IPS-18c (cell line): ENCODE data around the gene ZFHX3.

Experiments
- H3K4me3 ChIP-seq: 2 replicates; pipeline ENCODE4 v1.7.0; 2013; ENCODE audit warnings: low read depth, mild to moderate bottlenecking, low read length, moderate library complexity; ENCODE audit not compliant: insufficient read depth
- H3K9me3 ChIP-seq: one replicate; pipeline ENCODE4 v1.6.1; 2013; ENCODE audit warnings: mild to moderate bottlenecking, low read length, moderate library complexity; ENCODE audit not compliant: control insufficient read depth, insufficient read depth

ZFHX3 gene

DNA sequence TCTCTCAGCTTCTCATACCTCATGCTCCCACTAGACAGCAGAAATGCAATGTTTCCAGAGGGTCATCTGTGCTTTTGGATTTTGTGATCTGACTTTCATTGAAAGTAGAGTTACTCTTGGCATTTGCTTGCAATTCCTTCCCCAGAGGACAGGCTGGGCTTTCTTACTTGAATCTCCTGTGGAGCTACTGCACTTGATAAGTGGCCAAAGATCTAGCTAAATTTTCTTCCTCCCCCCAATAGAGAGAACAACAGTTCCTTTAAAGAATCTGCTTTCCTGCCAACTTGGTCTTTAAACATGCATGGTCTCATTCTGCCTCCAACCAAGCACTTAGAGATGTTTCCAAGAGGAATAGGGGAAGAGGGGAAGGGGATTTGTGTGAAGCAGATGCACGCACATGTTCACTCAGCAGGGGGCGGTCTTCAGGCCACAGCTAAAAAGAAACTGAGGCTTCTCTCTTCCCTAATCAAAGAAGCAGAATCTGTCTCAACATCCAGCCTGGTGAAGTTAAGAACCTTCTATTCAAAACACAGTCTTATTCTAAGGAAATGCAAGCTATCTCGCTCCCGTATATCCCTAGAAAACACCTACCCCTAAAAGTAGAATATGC is 229.6 kb downstream of the ZFHX3 start:
- Histone ChIP-seq H3K4me3 (no peak overlapping the region), H3K9me3 (no peaks in the 10 kb centered on the region)

DNA sequence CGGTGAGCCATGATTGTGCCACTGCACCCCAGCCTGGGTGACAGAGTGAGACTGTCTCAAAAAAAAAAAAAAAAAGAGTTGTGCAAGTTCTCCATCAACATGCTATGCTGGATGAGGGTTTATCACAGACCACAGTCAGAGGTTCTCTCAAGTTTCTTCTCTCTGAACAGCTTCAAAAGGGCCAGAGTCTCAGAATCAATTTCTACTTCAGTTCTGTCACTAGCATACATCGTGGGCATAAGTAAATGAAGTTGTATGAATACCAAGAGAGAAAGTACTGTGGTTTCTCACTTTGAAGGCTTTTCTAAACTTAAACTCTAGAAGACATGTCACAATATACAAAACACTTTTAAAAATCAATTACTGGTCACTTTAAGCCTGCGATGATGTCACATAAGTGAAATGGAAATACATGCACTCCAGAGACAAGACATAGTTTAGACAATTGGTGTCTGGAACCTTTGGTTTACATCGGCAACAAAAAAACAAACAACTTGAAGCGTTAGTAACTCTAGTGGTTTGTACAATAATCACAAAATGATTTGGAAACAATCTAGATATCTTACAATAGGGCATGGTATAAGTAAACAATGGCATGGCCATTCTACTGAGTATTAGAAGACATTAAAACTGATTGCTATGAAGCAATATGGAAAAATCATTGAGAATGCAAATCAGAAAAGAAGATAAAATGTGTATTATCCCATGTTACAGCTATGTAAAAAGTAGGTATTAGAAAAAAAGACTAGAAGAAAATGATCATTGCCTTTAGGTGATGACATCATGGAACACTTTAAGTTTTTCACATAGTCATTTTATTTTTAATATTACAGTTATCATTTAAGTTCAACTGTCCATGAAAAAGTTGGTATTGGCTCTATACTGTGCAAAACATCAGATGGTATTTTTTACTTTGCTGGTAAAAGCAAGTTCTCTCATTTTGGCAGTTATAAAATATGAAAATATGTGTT is 232.3 kb downstream of the ZFHX3 start:
- peaks cover 2% of the 10 kb centered on the region for H3K9me3 ChIP-seq

DNA sequence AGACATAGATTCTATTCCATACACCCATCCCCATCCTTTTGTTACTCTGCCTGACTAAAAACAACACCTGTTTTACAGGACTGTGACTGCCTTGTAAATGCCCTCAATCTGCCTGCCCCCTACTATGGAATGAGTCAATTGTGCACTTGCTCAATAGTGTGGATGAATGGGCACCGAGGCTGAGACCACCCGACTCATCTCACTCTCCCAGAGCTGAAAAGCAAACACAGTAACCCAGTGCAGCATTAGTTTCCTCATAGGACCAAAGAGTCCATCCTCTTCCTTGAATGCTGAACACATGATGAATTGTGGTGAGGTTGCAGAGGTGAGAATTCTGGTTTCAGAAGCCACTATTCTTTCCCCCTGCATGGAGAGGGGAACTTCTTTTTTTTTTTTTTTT is 233.7 kb downstream of the ZFHX3 start:
- H3K4me3 ChIP-seq, result no peak overlapping the region
- H3K9me3 ChIP-seq, result peaks cover 2% of the 10 kb centered on the region

More for the DNA sequence above, 232.3 kb downstream of the ZFHX3 start:
- H3K4me3 ChIP-seq, result no peak overlapping the region

DNA sequence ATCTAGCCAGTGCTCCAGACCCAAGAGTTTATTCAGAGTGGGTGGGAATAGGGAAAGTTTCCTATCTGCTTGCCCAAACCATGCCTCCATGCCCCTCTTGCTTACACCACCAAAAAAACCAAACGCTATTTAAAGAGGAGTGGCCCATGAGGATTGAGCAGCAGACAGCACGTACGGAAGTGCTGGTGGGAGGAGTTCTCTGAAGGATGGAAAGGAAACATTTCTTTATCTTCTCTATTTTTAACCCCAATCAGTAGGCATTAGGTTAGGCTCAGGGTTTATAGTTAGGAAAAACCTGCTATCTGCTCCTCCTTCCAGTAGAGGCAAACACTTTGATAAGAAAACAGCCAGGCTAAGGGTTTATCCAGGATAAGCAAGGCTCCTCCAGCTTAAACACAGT is 235.3 kb downstream of the ZFHX3 start:
- H3K9me3 ChIP-seq, result peaks cover 2% of the 10 kb centered on the region
- no peak overlapping the region for H3K4me3 ChIP-seq

DNA sequence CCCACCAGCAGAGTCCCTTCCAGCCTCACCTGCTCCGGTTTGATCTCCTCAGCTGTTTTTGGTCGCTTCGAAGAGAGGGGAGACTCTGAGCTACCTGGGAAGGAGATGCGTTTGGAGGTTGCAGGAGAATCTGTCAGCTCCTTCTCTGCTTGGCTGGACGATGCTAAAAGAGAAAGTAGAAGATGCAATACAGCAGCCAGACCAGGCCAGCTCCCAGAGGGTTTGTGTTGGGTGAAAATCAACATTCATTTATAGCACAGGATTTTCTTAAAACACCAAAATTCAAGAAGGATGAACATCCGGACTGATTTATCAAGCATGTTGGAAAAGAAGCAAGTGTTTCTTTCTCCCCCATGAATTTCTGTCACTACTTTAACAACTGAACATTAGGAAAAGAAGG is 236.1 kb downstream of the ZFHX3 start:
- H3K4me3 ChIP-seq, result no peak overlapping the region

DNA sequence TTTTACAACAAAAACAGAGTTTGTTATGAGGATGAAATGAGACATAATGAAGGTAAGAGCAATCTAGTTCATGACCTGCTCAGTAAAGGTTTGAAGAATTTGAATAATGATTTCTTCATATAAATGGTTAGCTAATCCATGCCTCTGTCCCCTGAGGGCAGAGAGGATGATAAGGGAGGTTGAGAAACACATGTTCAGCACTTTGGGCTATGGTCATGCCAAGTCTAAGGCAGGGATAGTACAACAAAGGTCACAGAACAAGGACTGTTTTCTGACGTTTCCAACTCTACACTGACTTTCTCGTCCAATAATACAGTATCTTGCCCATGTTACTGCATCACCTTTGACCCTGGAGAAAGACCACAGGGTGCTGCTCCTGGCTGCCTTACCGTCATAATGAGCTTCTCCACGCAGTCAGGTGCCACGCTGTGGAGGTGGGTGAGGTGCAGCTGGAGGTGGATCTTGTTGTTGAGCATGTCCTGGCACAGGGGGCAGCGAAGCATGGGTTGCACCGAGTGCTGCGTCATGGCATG is 236.7 kb downstream of the ZFHX3 start:
- H3K9me3 ChIP-seq, result peaks cover 2% of the 10 kb centered on the region
- H3K4me3 ChIP-seq, result no peak overlapping the region

More for the DNA sequence above, 236.1 kb downstream of the ZFHX3 start:
- peaks cover 2% of the 10 kb centered on the region for H3K9me3 ChIP-seq

DNA sequence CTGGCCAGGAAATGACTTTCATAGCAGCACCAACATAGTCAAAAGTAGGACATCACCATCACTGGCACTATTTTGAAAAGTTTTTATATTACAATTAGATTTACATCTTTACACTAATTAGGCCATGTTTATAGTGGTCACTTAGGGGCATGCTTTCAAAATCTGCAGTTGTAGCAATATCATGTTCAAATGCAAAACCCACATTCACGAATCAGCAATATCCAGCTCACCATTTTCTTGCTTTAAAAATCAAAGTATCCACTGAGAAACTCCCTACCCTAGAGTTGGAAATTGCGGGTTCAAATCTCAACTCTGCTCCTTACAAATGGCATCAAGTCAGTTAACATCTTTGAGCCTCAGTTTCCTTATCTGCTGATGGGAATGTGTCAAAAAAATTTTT is 237.4 kb downstream of the ZFHX3 start:
- peaks cover 2% of the 10 kb centered on the region for H3K9me3 ChIP-seq
- H3K4me3 ChIP-seq, result no peak overlapping the region

DNA sequence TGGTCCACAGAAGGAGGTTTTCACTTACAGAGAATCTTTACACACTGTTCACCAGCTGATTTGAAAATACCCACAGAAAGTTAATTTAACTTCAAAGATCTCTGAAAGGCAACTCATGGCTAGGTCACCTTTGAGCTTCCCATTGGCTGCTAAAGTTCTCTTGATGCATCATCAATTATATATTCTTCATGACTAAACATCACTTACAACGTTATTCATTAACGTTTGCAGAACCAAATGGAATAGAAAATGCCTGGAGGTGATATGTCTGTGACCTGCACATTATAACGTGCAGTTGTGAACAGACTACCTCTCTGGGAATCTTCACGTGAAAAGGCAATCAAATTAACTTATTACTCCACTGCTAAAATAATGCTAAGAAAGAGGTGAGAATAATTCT is 238.5 kb downstream of the ZFHX3 start:
- H3K9me3 ChIP-seq, result peaks cover 2% of the 10 kb centered on the region
- H3K4me3 ChIP-seq, result no peak overlapping the region

DNA sequence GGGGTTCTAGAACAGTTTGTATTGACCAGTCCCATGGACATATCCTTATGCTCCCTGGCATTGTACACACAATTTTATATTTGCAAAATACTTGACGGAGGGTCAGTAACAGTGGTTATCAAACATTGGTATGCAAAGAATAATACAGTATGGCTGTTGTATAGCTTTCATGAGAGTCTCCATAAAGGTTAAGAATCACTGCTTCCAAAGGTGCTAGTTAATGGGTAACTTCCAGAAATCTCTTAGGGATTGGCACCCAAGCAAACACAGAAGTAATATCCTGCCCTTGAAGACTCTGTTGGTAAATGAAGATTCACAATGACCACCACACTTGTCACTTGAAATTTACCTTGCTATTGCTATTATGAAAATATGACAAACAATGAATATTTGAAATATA is 239.2 kb downstream of the ZFHX3 start:
- Histone ChIP-seq H3K4me3 (no peak overlapping the region), H3K9me3 (peaks cover 2% of the 10 kb centered on the region)

DNA sequence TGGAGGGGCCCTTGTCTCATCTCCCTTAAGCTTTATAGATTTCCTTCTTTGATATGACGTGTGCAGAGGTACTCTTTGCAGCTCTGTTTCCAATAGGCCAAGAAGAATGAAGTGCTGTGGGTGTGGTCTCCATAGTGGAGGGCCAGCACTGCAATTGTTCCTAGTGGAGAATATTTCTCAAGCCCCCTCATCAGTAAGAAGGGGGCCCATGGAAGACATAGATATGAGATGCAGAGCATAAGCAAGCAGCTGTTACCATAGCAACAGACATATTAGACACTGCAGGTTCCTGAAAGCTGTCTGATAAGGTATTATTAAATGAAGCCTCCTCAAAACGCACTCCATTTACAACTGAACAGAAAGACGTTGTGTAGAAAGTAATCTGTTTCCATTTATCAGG is 240.7 kb downstream of the ZFHX3 start:
- no peaks in the 10 kb centered on the region for H3K9me3 ChIP-seq
- no peak overlapping the region for H3K4me3 ChIP-seq

DNA sequence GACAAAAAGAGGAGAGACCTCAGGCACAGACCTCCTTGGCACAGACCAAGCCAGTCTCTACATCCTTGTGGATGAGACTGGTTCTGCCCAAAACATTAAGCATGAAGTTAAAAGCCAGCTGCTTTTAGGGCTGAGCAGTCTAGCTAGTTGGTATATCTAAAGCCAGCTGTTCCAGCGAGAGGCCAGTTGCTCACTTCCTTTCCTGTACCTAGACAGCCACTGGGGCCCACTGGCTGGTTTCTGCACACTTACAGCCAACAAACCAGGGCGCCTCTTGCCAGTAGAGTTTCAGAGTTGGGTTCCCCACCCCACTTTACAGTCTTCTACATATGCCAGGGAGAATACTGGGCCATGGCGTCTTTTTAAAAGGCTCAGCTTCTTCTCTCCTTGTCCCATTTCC is 242.4 kb downstream of the ZFHX3 start:
- no peak overlapping the region for H3K4me3 ChIP-seq
- H3K9me3 ChIP-seq, result no peaks in the 10 kb centered on the region

DNA sequence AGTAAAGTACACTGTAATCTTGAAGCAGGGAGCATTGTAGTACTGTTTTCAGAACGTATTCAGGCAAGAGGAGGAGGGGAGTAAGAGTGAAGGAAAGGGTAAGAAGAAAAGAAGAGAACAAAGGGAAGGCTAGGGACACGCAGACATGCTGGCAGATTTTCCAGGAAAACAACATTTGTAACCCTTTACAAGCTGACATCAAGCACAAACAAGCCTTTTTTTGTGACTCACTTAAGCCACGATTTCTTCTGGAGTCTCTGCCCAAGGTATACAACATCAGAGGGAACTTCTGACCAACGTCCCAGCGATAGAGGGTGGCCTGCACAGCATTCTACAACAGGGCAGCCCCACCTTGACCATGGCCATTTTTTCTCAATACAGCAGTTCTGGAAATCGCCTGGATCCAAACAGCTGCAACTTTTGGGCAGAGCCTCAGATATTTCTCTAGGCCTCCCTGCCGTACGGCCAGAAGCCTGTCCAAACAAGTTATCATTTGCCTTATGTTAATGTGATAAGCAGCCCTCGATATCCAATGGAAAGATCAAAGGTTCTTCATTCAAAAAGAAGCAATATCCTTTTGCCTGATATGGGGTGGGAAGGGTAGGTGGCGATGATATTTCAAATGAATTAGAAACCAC is 247.3 kb downstream of the ZFHX3 start:
- Histone ChIP-seq H3K9me3 (no peaks in the 10 kb centered on the region), H3K4me3 (no peak overlapping the region)

DNA sequence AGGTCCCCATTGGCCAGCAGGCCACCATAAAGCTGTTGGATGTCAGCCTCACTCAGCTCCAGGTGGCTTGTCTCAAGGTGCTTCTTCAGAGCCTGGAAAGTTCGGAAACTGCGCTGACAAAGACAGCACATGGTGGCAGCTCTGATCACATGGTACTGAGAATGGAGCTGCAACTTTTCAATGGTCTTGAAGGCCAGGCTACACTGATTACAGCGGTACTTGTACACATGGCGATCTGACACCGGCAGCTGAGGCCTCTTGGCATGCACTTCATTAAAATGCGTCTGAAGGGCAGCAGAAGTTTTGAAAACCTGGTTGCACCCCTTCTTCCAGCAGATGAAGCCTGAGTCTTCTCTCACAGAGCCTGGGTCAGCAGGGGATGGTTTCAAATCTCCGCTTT is 249.7 kb downstream of the ZFHX3 start:
- H3K9me3 ChIP-seq, result no peaks in the 10 kb centered on the region

DNA sequence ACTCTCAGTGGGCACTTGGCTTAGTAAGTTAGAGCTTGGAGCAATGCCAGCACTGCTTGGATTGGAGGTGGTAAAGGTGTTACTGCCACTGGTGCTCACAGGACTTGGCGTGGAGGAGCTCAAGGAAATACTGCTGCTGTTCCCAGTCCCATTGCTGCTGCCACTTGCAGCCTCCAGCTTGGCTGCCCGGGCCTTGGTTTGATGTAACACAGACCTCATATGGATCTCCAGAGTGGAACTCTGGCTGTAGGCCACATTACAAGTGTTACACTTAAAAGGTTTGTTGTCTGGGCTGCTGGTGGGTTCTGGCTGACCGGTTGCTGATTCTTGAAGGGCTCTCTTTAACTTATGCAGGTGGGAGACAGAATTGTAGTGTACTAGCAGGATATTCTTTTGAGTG is 250.3 kb downstream of the ZFHX3 start:
- H3K9me3 ChIP-seq, result no peaks in the 10 kb centered on the region
- no peak overlapping the region for H3K4me3 ChIP-seq

More for the DNA sequence above, 249.7 kb downstream of the ZFHX3 start:
- no peak overlapping the region for H3K4me3 ChIP-seq

DNA sequence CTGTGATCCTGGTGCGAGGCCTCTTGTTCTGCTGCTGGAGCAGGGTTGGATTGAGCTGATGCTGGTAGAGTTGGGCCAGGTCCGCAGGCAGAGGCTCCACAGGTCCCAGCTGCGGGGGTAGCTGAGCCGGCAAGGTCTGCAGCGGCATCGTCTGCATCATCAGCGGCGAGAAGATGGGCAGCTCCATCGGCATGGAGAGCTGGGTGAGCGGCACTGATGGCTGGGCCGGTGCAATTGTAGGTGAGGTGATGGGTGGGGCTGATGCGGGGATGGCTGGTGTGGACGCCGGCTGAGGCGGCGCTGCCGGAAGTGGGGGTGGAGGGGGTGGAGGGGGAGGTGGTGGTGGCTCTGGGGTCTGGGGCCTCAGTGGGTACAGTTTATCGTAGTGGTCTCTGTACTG is 251.7 kb downstream of the ZFHX3 start:
- Histone ChIP-seq H3K4me3 (no peak overlapping the region), H3K9me3 (no peaks in the 10 kb centered on the region)

DNA sequence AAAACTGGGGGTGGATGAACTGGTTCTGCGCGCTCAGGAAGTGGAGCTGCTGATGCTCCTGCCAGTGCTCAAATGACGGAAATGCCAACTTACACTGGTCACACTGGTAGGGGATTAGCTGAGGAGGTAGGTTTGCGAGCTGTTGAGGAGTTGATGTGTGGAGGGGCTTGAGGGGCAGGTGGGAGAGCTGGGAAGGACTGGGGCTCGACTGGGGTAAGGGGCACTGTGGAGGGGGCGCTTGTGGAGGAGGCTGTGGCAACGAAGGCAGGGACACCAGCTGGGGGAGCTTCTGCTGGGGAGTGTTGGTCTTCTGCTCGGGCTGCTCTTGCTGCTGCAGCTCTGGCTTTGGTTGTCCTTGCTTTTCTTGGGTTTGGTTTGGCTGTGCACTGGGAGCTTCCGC is 252.9 kb downstream of the ZFHX3 start:
- Histone ChIP-seq H3K9me3 (no peaks in the 10 kb centered on the region), H3K4me3 (no peak overlapping the region)

DNA sequence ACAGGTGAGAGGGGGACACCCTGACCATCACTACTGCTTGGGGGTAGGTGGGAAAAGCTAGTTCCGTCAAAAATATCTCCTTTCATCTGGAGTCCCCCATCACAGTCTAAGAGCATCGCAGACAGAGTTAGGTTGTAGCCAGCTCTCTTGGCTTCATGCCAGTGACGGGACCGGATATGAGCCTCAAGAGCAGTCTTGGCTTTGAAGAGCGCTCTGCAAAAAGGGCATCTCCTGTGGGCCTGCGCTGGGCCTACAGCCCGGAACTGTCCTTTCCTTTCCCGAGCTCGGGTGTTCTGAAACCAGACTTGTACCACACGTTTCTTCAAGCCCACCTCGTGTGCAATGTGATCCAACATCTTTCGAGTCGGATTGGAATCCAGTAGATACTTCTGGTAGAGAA is 253.6 kb downstream of the ZFHX3 start:
- no peaks in the 10 kb centered on the region for H3K9me3 ChIP-seq
- no peak overlapping the region for H3K4me3 ChIP-seq

DNA sequence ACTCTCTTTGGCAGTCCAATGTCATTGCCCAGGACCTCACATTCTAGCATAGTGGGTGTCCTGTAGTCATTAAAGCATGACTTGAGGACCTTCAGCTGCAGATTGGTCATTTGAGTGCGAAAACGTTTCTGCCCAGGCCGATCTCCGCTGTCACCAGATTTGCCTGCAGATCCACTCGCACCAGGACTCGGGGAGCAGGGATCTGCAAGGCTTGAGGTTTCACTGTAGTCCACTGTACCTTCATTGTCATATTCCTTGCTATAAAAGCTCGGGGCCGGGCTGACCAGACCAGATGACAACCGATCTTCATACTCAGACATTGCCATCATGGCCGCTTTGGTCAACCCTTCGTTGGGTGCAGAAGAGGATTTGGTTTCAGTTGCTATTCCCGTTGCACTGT is 254.2 kb downstream of the ZFHX3 start:
- Histone ChIP-seq H3K9me3 (no peaks in the 10 kb centered on the region), H3K4me3 (no peak overlapping the region)
